Liver (tissue), 9 donors: ENCODE data around the gene MLLT3. TPM values are rescaled to one million over a fixed set of nuclear protein-coding genes. Genes with fewer than 3 reads are reported as not detected.

Experiments used
- DNase-seq: peaks from one replicate; pipeline ENCODE4 v3.0.0-alpha.2; 2017; ENCODE audit warnings: low spot score
- H3K27ac ChIP-seq, 2 donors: one replicate each; pipeline ENCODE4 v1.7.0; 2013; ENCODE audit warnings: inconsistent platforms in 2 of 2, low read length in 2 of 2, control low read depth in 1 of 2, low read depth in 1 of 2, mild to moderate bottlenecking in 1 of 2
- H3K27me3 ChIP-seq, 4 donors: one replicate each; pipeline versions ENCODE4 v1.6.1 to v1.7.0; 2013; ENCODE audit warnings: low read length in 3 of 4, inconsistent platforms in 1 of 4, mild to moderate bottlenecking in 1 of 4, moderate library complexity in 1 of 4; ENCODE audit not compliant: control insufficient read depth in 4 of 4, insufficient read depth in 4 of 4
- H3K36me3 ChIP-seq, 4 donors: one replicate each; pipeline versions ENCODE4 v1.6.1 to v1.7.0; 2013; ENCODE audit warnings: low read length in 3 of 4, mild to moderate bottlenecking in 3 of 4, low read depth in 1 of 4, moderate library complexity in 1 of 4; ENCODE audit not compliant: control insufficient read depth in 4 of 4, insufficient read depth in 3 of 4
- H3K4me1 ChIP-seq, 4 donors: one replicate each; pipeline versions ENCODE4 v1.6.1 to v1.7.0; 2013; ENCODE audit warnings: low read length in 3 of 4, mild to moderate bottlenecking in 3 of 4, moderate library complexity in 1 of 4; ENCODE audit not compliant: control insufficient read depth in 4 of 4, insufficient read depth in 4 of 4
- H3K4me3 ChIP-seq, 3 donors: one replicate each; pipeline versions ENCODE4 v1.6.1 to v1.7.0; 2013; ENCODE audit warnings: low read length in 3 of 3, control low read depth in 1 of 3, low read depth in 1 of 3, mild to moderate bottlenecking in 1 of 3
- H3K9ac ChIP-seq, 2 donors: one replicate each; pipeline ENCODE4 v1.7.0; 2013; ENCODE audit warnings: low read length in 2 of 2, mild to moderate bottlenecking in 2 of 2, moderate library complexity in 2 of 2, control low read depth in 1 of 2, low read depth in 1 of 2
- H3K9me3 ChIP-seq, 4 donors: one replicate each; pipeline versions ENCODE4 v1.6.1 to v1.7.0; 2013; ENCODE audit warnings: low read length in 3 of 4; ENCODE audit not compliant: control insufficient read depth in 4 of 4
- CTCF ChIP-seq: fragments of 150-350 bp; IDR thresholded peaks from 2 replicates; pipeline ENCODE4 v1.5.1; 2017; ENCODE audit warnings: improper control_type of control experiment, low read depth, low read length; ENCODE audit not compliant: missing input control
- EGR1 ChIP-seq, 2 donors: IDR thresholded peaks; 2 replicates each; pipeline ENCODE4 v1.6.1; 2016 to 2018; ENCODE audit warnings: antibody characterized with exemption in 2 of 2, low read depth in 2 of 2
- FOXA2 ChIP-seq: IDR thresholded peaks from 2 replicates; pipeline ENCODE4 v1.6.1; 2016; ENCODE audit warnings: antibody characterized with exemption
- GABPA ChIP-seq, 2 donors: IDR thresholded peaks in 1 of 2; conservative IDR thresholded peaks in 1 of 2; 2 replicates each; pipeline ENCODE4 v1.6.1; 2016; ENCODE audit warnings: antibody characterized with exemption in 2 of 2, mild to moderate bottlenecking in 1 of 2, moderate library complexity in 1 of 2
- HNF4A ChIP-seq, 2 donors: conservative IDR thresholded peaks; 2 replicates each; pipeline ENCODE4 v1.6.1; 2016; ENCODE audit warnings: antibody characterized with exemption in 2 of 2, mild to moderate bottlenecking in 2 of 2
- HNF4G ChIP-seq: IDR thresholded peaks from 2 replicates; pipeline ENCODE4 v1.6.1; 2016; ENCODE audit warnings: antibody characterized with exemption
- JUND ChIP-seq, 2 donors: IDR thresholded peaks; 2 replicates each; pipeline ENCODE4 v1.6.1; 2016; ENCODE audit warnings: antibody characterized with exemption in 2 of 2
- MAX ChIP-seq: IDR thresholded peaks from 2 replicates; pipeline ENCODE4 v1.6.1; 2016; ENCODE audit warnings: antibody characterized with exemption
- NR2F2 ChIP-seq: IDR thresholded peaks from 2 replicates; pipeline ENCODE4 v1.6.1; 2016; ENCODE audit warnings: antibody characterized with exemption
- RAD21 ChIP-seq, 2 donors: IDR thresholded peaks; 2 replicates each; pipeline ENCODE4 v1.6.1; 2016; ENCODE audit warnings: antibody characterized with exemption in 2 of 2, mild to moderate bottlenecking in 2 of 2
- REST ChIP-seq: IDR thresholded peaks from 2 replicates; pipeline ENCODE4 v1.6.1; 2016; ENCODE audit warnings: antibody characterized with exemption, mild to moderate bottlenecking
- RXRA ChIP-seq, 2 donors: IDR thresholded peaks; 2 replicates each; pipeline ENCODE4 v1.6.1; 2017 to 2018; ENCODE audit warnings: antibody characterized with exemption in 2 of 2, mild to moderate bottlenecking in 1 of 2
- SP1 ChIP-seq: IDR thresholded peaks from 2 replicates; pipeline ENCODE4 v1.6.1; 2018; ENCODE audit warnings: antibody characterized with exemption, mild to moderate bottlenecking
- TAF1 ChIP-seq: conservative IDR thresholded peaks from 2 replicates; pipeline ENCODE4 v1.6.1; 2016; ENCODE audit warnings: antibody characterized with exemption, mild to moderate bottlenecking
- YY1 ChIP-seq: IDR thresholded peaks from 2 replicates; pipeline ENCODE4 v1.6.1; 2016; ENCODE audit warnings: antibody characterized with exemption, mild to moderate bottlenecking
- ZBTB33 ChIP-seq: IDR thresholded peaks from 2 replicates; pipeline ENCODE4 v1.6.1; 2016; ENCODE audit warnings: antibody characterized with exemption
- WGBS: extraction: QIAGEN DNeasy Blood & Tissue Kit; methylation state at CpG from one replicate; pipeline ENCODE4 v1.1.7; 2013; 5-methylcytosine and 5-hydroxymethylcytosine counted together
- polyA plus RNA-seq, 2 donors: library from polyadenylated mRNA; stranded (reverse) in 1 of 2; unstranded in 1 of 2; fragments of 200-250 nt in 1 of 2; fragments of >200 nt in 1 of 2; fragmentation: Nextera tagmentation in 1 of 2; extraction: Ambion mirVana in 1 of 2; gene quantifications; one replicate each; pipeline versions ENCODE4 v1.2.1 to v1.2.3, GENCODE V29; 2013 to 2015
- total RNA-seq, 2 donors: library from RNA; depleted of rRNA; stranded (reverse); fragments of >200 nt; gene quantifications; one replicate each; pipeline ENCODE4 v1.2.3, GENCODE V29; 2014
- TF ChIP-seq, protein P1 (sequence below): IDR thresholded peaks from 2 replicates; pipeline ENCODE4 v1.6.1; 2016; ENCODE audit warnings: antibody characterized with exemption
- donor health status: healthy.
- donor health status: healthy.
- donor health status: healthy.
- donor health status: healthy.
- donor health status: healthy.

The MLLT3 gene
- total and polyA plus RNA-seq, 4 donors = 0.79 to 25.5 (median 1.3) TPM

- Histone ChIP-seq H3K9me3 (no peaks in the 10 kb centered on the region), H3K27ac (no peak overlapping the region), H3K4me1 (no peaks in the 10 kb centered on the region), H3K9ac (no peak overlapping the region), H3K36me3 (no peaks in the 10 kb centered on the region), H3K27me3 (no peaks in the 10 kb centered on the region), H3K4me3 (no peak overlapping the region)
- DNase-seq = no peak
- TF ChIP-seq HNF4G = no peak
- TF ChIP-seq JUND (IDR thresholded peaks at IDR 0.05) = no peak
- TF ChIP-seq, protein P1, sequence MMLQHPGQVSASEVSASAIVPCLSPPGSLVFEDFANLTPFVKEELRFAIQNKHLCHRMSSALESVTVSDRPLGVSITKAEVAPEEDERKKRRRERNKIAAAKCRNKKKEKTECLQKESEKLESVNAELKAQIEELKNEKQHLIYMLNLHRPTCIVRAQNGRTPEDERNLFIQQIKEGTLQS = no peak
- no peak for TF ChIP-seq REST
- TF ChIP-seq ZBTB33 = no peak
- TF ChIP-seq FOXA2 = no peak
- TF ChIP-seq TAF1 = no peak
- no peak for TF ChIP-seq HNF4A (conservative IDR thresholded peaks at IDR 0.05)
- TF ChIP-seq SP1 = no peak
- TF ChIP-seq EGR1 (IDR thresholded peaks at IDR 0.05; ENCODE audit: low read depth in 2 of 2) = no peak
- no peak for TF ChIP-seq NR2F2
- TF ChIP-seq GABPA (IDR thresholded peaks at IDR 0.05 in 1 of 2, conservative IDR thresholded peaks at IDR 0.05 in 1 of 2) = no peak
- TF ChIP-seq CTCF = no peak
- TF ChIP-seq YY1 = no peak
- no peak for TF ChIP-seq MAX
- no peak for TF ChIP-seq RXRA (IDR thresholded peaks at IDR 0.05)
- WGBS = 76% methylated on average over 2 of the region's 2 CpGs
These were observed 28.8 kb downstream of the MLLT3 start for GRCh38 chr9:20593537-20593936.

DNA sequence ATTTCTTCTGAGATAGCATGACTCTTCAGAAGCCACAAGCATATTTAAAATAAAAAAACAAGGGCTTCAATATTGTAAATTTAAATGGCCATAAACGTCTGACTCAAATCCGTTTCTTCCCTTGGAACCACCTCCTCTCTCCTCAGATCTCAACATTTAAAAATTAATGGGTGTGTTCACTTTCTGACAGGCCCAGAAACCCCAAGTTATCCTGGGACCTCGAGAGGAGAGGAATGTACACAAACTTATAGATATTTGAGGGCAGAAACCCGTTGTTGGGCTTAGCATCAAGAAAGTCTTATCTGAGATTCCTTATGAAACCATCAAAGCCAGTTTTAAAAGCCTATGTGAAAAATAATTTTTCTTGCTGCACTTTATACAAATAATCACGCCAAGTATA lies 29.2 kb downstream of the MLLT3 start:
- Histone ChIP-seq H3K36me3 (no peaks in the 10 kb centered on the region), H3K4me3 (no peak overlapping the region), H3K27me3 (no peaks in the 10 kb centered on the region), H3K4me1 (no peaks in the 10 kb centered on the region), H3K9me3 (no peaks in the 10 kb centered on the region), H3K9ac (no peak overlapping the region), H3K27ac (no peak overlapping the region)
- WGBS = 77% methylated on average over 5 of the region's 5 CpGs
- DNase-seq = no peak
- TF ChIP-seq TAF1 (no peak), REST (no peak), FOXA2 (no peak), EGR1 (IDR thresholded peaks at IDR 0.05; ENCODE audit: low read depth in 2 of 2) (no peak), GABPA (IDR thresholded peaks at IDR 0.05 in 1 of 2, conservative IDR thresholded peaks at IDR 0.05 in 1 of 2) (no peak), CTCF (no peak), MAX (no peak), JUND (IDR thresholded peaks at IDR 0.05) (no peak), RAD21 (IDR thresholded peaks at IDR 0.05) (no peak), HNF4G (no peak), YY1 (no peak), SP1 (no peak)
